WTC11 (cell line): ENCODE data around the gene EBF3.

Experiments used
- ATF2 ChIP-seq: sonication (generic); formaldehyde crosslinking; IDR thresholded peaks from 2 replicates; pipeline ENCODE4 v1.8.1; 2022; ENCODE audit warnings: low read depth, missing genetic modification reagents, borderline replicate concordance
- CTCF ChIP-seq: fragments of 200-600 bp; IDR thresholded peaks from 2 replicates; pipeline ENCODE4 v1.8.0; 2022; ENCODE audit warnings: antibody characterized with exemption
- FOXK1 ChIP-seq: sonication (generic); formaldehyde crosslinking; IDR thresholded peaks from 2 replicates; pipeline ENCODE4 v1.8.0; 2022; ENCODE audit warnings: mild to moderate bottlenecking, moderate library complexity, missing genetic modification reagents
- JUN ChIP-seq: sonication (generic); formaldehyde crosslinking; IDR thresholded peaks from 2 replicates; pipeline ENCODE4 v1.8.0; 2023; ENCODE audit warnings: mild to moderate bottlenecking, missing genetic modification reagents
- MAX ChIP-seq: sonication (generic); formaldehyde crosslinking; IDR thresholded peaks from 2 replicates; pipeline ENCODE4 v1.8.0; 2022; ENCODE audit warnings: mild to moderate bottlenecking, missing genetic modification reagents
- MXD4 ChIP-seq: fragments of 250-450 bp; sonication (Bioruptor Pico); IDR thresholded peaks from 2 replicates; pipeline ENCODE4 v1.8.0; 2021; ENCODE audit warnings: mild to moderate bottlenecking, moderate library complexity, borderline replicate concordance
- MYBL2 ChIP-seq: sonication (generic); formaldehyde crosslinking; IDR thresholded peaks from 2 replicates; pipeline ENCODE4 v1.8.1; 2023; ENCODE audit warnings: mild to moderate bottlenecking, moderate library complexity, missing genetic modification reagents
- NFE2L1 ChIP-seq: sonication (generic); formaldehyde crosslinking; IDR thresholded peaks from 2 replicates; pipeline ENCODE4 v1.8.1; 2023; ENCODE audit warnings: missing genetic modification reagents
- RELA ChIP-seq: sonication (generic); formaldehyde crosslinking; IDR thresholded peaks from 2 replicates; pipeline ENCODE4 v1.8.1; 2022; ENCODE audit warnings: missing genetic modification reagents, mild to moderate bottlenecking, borderline replicate concordance
- ZNF232 ChIP-seq: sonication (generic); formaldehyde crosslinking; IDR thresholded peaks from 2 replicates; pipeline ENCODE4 v1.8.0; 2022; ENCODE audit warnings: mild to moderate bottlenecking, missing genetic modification reagents
- TF ChIP-seq, protein P1 (sequence below): sonication (generic); formaldehyde crosslinking; IDR thresholded peaks from 2 replicates; pipeline ENCODE4 v1.8.0; 2022; ENCODE audit warnings: mild to moderate bottlenecking, missing genetic modification reagents

DNA sequence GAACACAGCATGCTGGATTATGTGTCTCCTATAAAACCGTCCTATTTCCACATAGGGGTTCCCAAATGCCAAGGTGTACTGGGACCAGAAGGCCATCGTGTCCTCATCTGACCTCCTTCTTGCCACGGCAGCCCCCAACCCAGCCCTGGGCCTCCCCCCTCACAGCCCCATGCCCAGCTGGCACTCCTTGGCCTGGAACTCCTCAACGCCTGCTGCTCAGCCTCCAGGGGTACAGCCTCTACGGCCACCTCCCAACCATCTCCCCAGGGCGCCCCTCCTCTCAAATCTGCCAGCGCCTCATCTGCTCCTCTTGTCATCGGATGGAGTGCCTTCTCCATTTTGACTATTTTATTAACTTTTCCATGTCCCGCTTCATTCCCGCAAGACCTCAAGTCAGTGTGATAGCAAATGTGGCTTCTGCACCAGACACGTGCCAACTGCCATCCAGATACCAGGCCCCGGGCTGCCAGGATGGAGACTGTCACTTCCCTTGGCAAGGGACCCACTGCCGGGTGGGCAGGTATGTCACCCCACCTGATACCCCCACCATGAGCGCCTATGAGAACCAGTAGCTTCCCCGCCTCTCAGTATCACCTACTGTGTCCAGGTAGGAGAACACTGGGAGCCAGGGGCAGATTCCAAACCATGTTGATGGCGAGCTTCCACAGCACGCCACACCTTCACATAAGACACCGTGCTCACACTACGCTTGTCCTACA, 106.7 kb downstream of the EBF3 start:
- TF ChIP-seq ATF2 (CRISPR knock-in tag) (no peak), CTCF (no peak), JUN (CRISPR knock-in tag) (no peak), MXD4 (CRISPR knock-in tag) (no peak), MAX (CRISPR knock-in tag) (no peak), ZNF232 (CRISPR knock-in tag) (no peak), RELA (CRISPR knock-in tag) (no peak), MYBL2 (no peak), FOXK1 (CRISPR knock-in tag) (no peak), NFE2L1 (CRISPR knock-in tag) (no peak)
- TF ChIP-seq, protein P1, sequence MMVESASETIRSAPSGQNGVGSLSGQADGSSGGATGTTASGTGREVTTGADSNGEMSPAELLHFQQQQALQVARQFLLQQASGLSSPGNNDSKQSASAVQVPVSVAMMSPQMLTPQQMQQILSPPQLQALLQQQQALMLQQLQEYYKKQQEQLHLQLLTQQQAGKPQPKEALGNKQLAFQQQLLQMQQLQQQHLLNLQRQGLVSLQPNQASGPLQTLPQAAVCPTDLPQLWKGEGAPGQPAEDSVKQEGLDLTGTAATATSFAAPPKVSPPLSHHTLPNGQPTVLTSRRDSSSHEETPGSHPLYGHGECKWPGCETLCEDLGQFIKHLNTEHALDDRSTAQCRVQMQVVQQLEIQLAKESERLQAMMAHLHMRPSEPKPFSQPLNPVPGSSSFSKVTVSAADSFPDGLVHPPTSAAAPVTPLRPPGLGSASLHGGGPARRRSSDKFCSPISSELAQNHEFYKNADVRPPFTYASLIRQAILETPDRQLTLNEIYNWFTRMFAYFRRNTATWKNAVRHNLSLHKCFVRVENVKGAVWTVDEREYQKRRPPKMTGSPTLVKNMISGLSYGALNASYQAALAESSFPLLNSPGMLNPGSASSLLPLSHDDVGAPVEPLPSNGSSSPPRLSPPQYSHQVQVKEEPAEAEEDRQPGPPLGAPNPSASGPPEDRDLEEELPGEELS (CRISPR knock-in tag), result no peak
